Activated CD8-positive, alpha-beta T cell treated with anti-CD3 and anti-CD28 coated beads for 36 hours (primary cell): ENCODE results near the gene SPATA31C2. TPM values are rescaled to one million over a fixed set of nuclear protein-coding genes. Genes with fewer than 3 reads are reported as not detected.
"Not testable (repeated sequence)": the region's sequence is repeated elsewhere in the genome, so short reads cannot be mapped to it uniquely, and the experiment has no call there.

ENCODE experiments used
- ATAC-seq: fragments of 200-7000 bp; cut with Tn5 transposase; one replicate; pipeline ENCODE4 v1.10.0; 2021; ENCODE audit warnings: mild to moderate bottlenecking, moderate library complexity
- CTCF ChIA-PET: fragments of 350-600 bp; sonication (Branson Sonifier 250); formaldehyde crosslinking; loops from one replicate; lab custom pipeline; 2021; ENCODE audit warnings: antibody characterized with exemption; lab: Charles Lee
- POLR2A ChIA-PET: fragments of 350-600 bp; sonication (Branson Sonifier 250); formaldehyde crosslinking; loops from one replicate; lab custom pipeline; 2021; ENCODE audit warnings: antibody characterized with exemption; lab: Charles Lee
- DNase-seq: peaks from one replicate; pipeline ENCODE4 v3.0.0-alpha.2; 2020
- H3K27ac Mint-ChIP-seq: one replicate; pipeline ENCODE4 v1.8.0; 2021; ENCODE audit warnings: mild to moderate bottlenecking, mixed read lengths
- H3K27me3 Mint-ChIP-seq: one replicate; pipeline ENCODE4 v1.8.0; 2021; ENCODE audit warnings: mixed read lengths
- H3K36me3 Mint-ChIP-seq: one replicate; pipeline ENCODE4 v1.8.0; 2021; ENCODE audit warnings: low read depth, mixed read lengths
- H3K4me1 Mint-ChIP-seq: one replicate; pipeline ENCODE4 v1.8.0; 2021; ENCODE audit warnings: low read depth, mixed read lengths
- H3K4me3 Mint-ChIP-seq: one replicate; pipeline ENCODE4 v1.8.0; 2021; ENCODE audit warnings: mild to moderate bottlenecking, moderate library complexity, mixed read lengths
- H3K9me3 Mint-ChIP-seq: one replicate; pipeline ENCODE4 v1.8.0; 2021; ENCODE audit warnings: mixed read lengths
- CTCF ChIP-seq: fragments of 200-600 bp; IDR thresholded peaks from one replicate; pipeline ENCODE4 v1.8.0; 2022; ENCODE audit warnings: antibody characterized with exemption, mild to moderate bottlenecking
- intact Hi-C: fragments of 100-400 bp; cut with micrococcal nuclease; formaldehyde crosslinking; loops from one replicate; pipeline ENCODE4 v1.10.0; 2022
- total RNA-seq, 2 experiments: library from RNA; stranded (reverse); gene quantifications; one replicate each; pipeline ENCODE4 v1.2.3, GENCODE V29; 2021

SPATA31C2 gene
- total RNA-seq, 2 experiments from 2014 or later, result 0.07 to 0.09 TPM

- no peak for TF ChIP-seq CTCF
- ChIA-PET POLR2A (interaction anchor here (0.6 kb wide), 1 partner anchor 242 kb away, joined by 6 read pairs; no protein-coding TSS in a partner anchor), CTCF (no interaction called here)
- Mint-ChIP-seq H3K4me1 (no peaks in the 10 kb centered on the region), H3K4me3 (no peak overlapping the region), H3K27ac (no peak overlapping the region), H3K27me3 (peaks cover 23% of the 10 kb centered on the region), H3K36me3 (no peaks in the 10 kb centered on the region), H3K9me3 (peaks cover 3% of the 10 kb centered on the region)
- DNase-seq (no peak), ATAC-seq (no peak)
- intact Hi-C loops, result no loop called here
Measured at GRCh38 chr9:88164850-88165249, 26.6 kb upstream of the SPATA31C2 start.

- Mint-ChIP-seq H3K4me1 (no peaks in the 10 kb centered on the region), H3K9me3 (no peaks in the 10 kb centered on the region), H3K4me3 (no peak overlapping the region), H3K27ac (no peak overlapping the region), H3K36me3 (no peaks in the 10 kb centered on the region), H3K27me3 (peaks cover 31% of the 10 kb centered on the region)
- DNase-seq (no peak), ATAC-seq (no peak)
- ChIA-PET CTCF (interaction anchor here (0.8 kb wide), 1 partner anchor 211 kb away, joined by 3 read pairs; no protein-coding TSS in a partner anchor), POLR2A (no interaction called here)
- intact Hi-C loops, result no loop called here
- no peak for TF ChIP-seq CTCF
Measured at GRCh38 chr9:88161144-88161543, 22.9 kb upstream of the SPATA31C2 start.

GRCh38 chr9:88143957-88144625, 5.8 kb upstream of the SPATA31C2 start:
- Mint-ChIP-seq H3K9me3 (no peaks in the 10 kb centered on the region), H3K36me3 (no peaks in the 10 kb centered on the region), H3K27ac (no peak overlapping the region), H3K4me3 (no peak overlapping the region), H3K27me3 (peaks cover 30% of the 10 kb centered on the region), H3K4me1 (peaks cover 2% of the 10 kb centered on the region)
- no peak for DNase-seq
- ATAC-seq, result no peak
- POLR2A ChIA-PET, result no interaction called here
- TF ChIP-seq CTCF, result no peak
- intact Hi-C loops, result no loop called here
- CTCF ChIA-PET, result no interaction called here

GRCh38 chr9:88143179-88143578, 4.9 kb upstream of the SPATA31C2 start:
- ChIA-PET CTCF (no interaction called here), POLR2A (no interaction called here)
- Mint-ChIP-seq H3K36me3 (no peaks in the 10 kb centered on the region), H3K27ac (no peak overlapping the region), H3K27me3 (peaks cover 27% of the 10 kb centered on the region), H3K9me3 (no peaks in the 10 kb centered on the region), H3K4me1 (peaks cover 2% of the 10 kb centered on the region), H3K4me3 (no peak overlapping the region)
- DNase-seq (no peak), ATAC-seq (no peak)
- intact Hi-C loops, result no loop called here
- no peak for TF ChIP-seq CTCF

GRCh38 chr9:88133552-88133951, 4.7 kb downstream of the SPATA31C2 start:
- intact Hi-C loops, H3K4me3 Mint-ChIP-seq, H3K9me3 Mint-ChIP-seq, H3K4me1 Mint-ChIP-seq, H3K27me3 Mint-ChIP-seq, H3K36me3 Mint-ChIP-seq, CTCF ChIA-PET, H3K27ac Mint-ChIP-seq, POLR2A ChIA-PET: not testable (repeated sequence)
- ATAC-seq (peak; percentile 55), DNase-seq (peak; percentile 45)

- peak; percentile 21 for DNase-seq
- CTCF ChIA-PET, intact Hi-C loops, H3K36me3 Mint-ChIP-seq, H3K9me3 Mint-ChIP-seq, POLR2A ChIA-PET, H3K27ac Mint-ChIP-seq, H3K4me1 Mint-ChIP-seq, H3K4me3 Mint-ChIP-seq, ATAC-seq, H3K27me3 Mint-ChIP-seq: not testable (repeated sequence)
Measured at GRCh38 chr9:88129556-88129955, 8.7 kb downstream of the SPATA31C2 start.

GRCh38 chr9:88127700-88128300, 10.5 kb downstream of the SPATA31C2 start:
- H3K4me1 Mint-ChIP-seq, H3K27ac Mint-ChIP-seq, H3K36me3 Mint-ChIP-seq, H3K27me3 Mint-ChIP-seq, POLR2A ChIA-PET, intact Hi-C loops, H3K4me3 Mint-ChIP-seq, H3K9me3 Mint-ChIP-seq, CTCF ChIA-PET, DNase-seq, ATAC-seq: not testable (repeated sequence)

- H3K27me3 Mint-ChIP-seq, intact Hi-C loops, H3K4me3 Mint-ChIP-seq, DNase-seq, H3K9me3 Mint-ChIP-seq, ATAC-seq, H3K36me3 Mint-ChIP-seq, CTCF ChIA-PET, POLR2A ChIA-PET, H3K27ac Mint-ChIP-seq, H3K4me1 Mint-ChIP-seq: not testable (repeated sequence)
Measured at GRCh38 chr9:88123413-88123812, 14.9 kb downstream of the SPATA31C2 start.
